ENCODE results near the gene PLCD1.

PLCD1 gene

DNA sequence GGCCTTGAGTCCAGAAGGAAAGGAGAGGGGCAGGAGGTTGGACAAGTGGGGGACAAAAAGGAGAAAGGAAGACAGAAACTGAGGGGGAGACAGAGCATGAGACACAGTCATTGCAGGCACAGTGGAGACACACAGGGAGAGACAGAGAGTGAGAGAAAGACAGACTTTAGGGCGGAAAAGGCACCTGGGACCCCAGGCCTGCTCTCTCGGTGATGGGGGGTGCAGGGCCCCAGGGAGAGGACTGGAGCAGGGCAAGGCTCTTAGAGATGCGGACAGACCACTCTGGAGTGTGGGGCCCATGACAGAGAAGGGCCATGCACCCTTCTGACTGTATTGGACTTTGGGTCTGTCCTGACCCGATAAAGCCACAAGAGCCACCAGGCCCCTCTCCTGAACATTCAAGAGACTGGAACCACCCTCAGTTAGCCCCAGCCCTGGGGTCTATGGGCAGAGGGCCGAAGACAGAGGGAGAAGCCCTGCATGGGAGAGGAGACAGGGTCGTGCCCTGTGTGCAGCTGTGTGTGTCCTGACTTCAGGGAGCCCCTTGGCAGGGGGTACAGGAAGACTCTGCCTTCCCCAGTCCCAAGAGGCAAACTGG lies 12.5 kb downstream of the PLCD1 start:
- no peak for DNase-seq (ENCODE audit: low read depth)

DNA sequence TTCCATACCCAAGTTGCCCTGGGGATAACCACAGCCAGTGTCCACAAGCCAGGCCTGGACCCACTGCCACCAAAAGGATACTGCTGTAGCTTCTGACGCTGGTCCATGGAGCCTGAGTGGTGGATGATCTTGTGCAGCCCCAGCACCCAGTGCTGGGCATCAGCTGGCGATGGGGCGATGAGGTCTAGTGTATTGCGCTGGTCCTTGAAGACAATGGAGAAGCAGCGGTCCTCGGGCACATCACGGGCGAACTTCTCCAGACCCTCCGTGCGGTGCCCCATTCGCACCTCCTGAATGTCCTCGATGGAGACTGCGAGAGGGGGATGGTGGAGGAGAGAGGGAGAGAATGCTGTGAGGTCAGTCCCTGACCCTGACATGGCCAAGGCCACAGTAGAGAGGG lies 13.0 kb downstream of the PLCD1 start:
- DNase-seq (ENCODE audit: low read depth): no peak

- DNase-seq (ENCODE audit: low read depth): no peak
Observed at GRCh38 chr3:38015984-38016383, 13.5 kb downstream of the PLCD1 start.

DNA sequence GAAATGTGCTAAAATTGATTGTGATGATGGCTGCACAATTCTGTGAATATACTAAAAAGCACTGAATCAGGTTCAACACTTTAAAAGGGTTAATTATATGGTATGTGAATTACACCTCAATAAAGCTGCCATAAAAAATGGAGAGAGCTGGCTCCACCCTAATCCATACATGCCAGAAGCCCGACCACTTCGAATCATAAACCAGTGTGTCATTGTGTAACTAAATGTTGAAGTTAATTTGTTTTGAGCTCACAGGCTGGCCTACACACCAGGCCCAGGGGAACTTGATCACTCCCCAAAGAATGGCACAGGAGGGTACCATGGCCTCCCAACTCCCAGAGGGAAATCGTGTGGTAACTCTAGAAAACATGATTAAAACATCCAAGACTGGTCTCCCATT lies 14.0 kb downstream of the PLCD1 start:
- DNase-seq (ENCODE audit: low read depth): no peak

GRCh38 chr3:38011111-38011510 lies 18.3 kb downstream of the PLCD1 start:
- DNase-seq (ENCODE audit: low read depth): no peak

GRCh38 chr3:38009807-38010591 lies 19.4 kb downstream of the PLCD1 start:
- DNase-seq (ENCODE audit: low read depth): no peak

GRCh38 chr3:38008971-38009580 lies 20.4 kb downstream of the PLCD1 start:
- DNase-seq (ENCODE audit: low read depth): no peak

- no peak for DNase-seq (ENCODE audit: low read depth)
Observed at GRCh38 chr3:38008191-38008701, 21.2 kb downstream of the PLCD1 start.

DNA sequence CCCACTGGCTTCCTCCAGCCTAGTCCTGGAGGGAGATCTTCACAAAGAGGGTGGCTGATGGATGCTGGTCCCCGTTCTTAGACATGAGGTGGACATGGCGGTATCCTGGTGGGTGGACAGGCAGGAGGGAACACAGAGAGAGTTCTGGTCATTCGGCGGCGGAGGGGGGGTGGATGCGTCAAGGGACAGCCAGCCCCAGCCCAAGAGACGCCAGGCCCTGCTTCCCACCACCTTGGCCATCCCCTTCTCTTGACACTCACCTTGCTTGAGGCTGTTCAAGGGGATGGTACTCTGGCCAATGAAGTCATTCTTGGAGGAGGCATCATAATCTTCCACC lies 21.7 kb downstream of the PLCD1 start:
- no peak for DNase-seq (ENCODE audit: low read depth)

DNA sequence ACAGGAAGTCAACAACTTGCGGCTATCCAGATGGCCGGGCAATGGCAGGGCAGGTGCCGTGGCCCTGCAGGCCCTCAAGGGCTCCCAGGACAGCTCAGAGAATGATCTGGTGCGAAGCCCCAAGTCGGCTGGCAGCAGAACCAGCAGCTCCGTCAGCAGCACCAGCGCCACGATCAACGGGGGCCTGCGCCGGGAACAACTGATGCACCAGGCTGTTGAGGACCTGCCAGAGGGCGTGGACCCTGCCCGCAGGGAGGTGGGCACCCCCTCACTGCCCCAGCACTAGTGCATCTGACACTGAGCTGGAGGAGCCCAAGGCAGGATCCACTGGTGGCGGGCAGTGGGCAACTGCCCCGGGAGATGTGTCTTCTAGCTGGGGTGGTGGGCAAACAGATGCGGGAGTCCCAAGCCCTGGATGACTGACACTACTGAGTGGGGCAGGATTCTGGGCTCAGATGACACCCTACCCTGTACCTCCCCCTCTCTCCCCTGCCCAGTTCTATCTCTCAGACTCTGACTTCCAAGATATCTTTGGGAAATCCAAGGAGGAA lies 22.9 kb downstream of the PLCD1 start:
- no peak for DNase-seq (ENCODE audit: low read depth)

DNA sequence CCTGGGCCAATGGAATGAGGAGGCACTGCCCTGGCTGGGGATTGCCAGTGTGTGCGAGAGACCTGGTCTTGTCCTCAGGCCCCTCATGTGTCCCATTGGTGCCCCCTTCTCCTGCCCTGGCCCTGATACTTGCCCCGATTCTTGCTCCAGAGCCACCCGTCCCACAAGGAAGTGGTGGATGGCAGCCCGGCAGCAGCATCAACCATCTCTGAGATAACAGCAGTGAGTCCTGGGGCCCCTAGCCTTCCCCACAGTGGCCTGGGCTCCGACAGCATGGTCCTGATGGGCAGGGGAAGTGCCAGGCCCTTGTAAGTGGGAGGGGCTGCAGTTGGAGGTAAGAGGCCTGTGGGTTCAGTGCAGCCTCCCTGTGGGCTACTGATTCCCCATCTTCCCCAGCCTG lies 23.4 kb downstream of the PLCD1 start:
- no peak for DNase-seq (ENCODE audit: low read depth)

GRCh38 chr3:38005076-38006020 lies 24.1 kb downstream of the PLCD1 start:
- DNase-seq (ENCODE audit: low read depth): no peak

DNA sequence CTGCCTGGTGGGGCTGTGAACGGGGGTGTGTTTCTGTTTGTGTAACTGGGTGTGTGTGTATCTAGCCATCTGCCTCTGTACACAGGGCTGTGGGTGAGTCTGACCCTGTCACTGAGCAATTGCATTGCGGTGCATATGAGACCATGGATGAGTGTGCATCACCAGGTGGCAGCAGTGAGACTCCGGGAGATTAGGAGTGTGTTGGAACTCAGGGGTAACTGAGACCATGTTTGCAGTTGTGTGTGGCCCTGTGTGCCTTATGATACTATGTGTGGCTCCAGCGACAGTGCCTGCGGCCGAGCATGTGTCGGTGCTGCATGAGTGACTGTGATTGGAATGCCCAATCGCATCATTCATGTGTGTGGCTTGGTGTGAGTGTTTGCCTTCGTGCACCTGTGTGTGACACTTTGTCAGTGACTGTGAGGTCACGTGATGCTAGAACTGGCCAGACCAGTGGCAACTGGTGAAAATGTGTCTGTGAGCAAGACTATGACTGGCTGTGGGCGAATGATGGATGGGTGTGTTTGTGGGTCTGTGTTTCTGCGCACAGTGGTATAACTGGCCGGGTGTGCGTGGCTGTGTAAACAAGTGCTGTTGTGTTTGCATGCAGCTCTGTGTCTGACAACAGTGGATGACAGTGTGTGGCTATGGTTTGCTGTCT lies 24.9 kb downstream of the PLCD1 start:
- DNase-seq (ENCODE audit: low read depth): no peak

DNA sequence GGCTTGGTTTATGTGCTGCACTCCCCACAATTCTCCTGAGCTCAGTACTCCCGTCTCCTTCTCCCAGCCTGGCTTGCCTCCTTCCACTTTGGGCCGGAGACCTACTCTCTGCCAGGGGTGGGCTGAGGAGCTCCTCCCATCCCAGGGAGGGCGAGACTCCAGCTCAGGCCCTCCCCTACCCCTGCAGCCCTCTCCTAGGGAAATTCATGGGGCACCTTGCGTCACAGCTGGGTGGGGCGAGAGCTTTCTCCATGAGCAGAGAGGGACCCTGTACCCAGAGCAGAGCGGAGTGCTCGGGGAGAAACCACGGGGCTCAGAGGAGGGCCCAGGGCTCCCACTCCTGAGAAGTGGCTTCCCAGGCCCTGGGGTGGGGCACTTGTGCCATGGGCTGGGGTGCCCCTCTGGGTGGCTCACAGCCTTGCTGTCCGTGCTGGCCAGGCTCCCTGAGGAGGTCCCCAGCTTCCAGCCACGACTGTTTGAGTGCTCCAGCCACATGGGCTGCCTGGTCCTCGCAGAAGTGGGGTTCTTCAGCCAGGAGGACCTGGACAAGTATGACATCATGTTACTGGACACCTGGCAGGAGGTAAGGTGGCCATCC lies 25.5 kb downstream of the PLCD1 start:
- DNase-seq (ENCODE audit: low read depth): no peak

GRCh38 chr3:38003371-38003816 lies 26.0 kb downstream of the PLCD1 start:
- peak; percentile 44 for DNase-seq (ENCODE audit: low read depth)

GRCh38 chr3:38002940-38003339 lies 26.5 kb downstream of the PLCD1 start:
- DNase-seq (ENCODE audit: low read depth): no peak

- DNase-seq (ENCODE audit: low read depth): no peak
Observed at GRCh38 chr3:38002291-38002876, 27.1 kb downstream of the PLCD1 start.

- DNase-seq (ENCODE audit: low read depth): no peak
Observed at GRCh38 chr3:38001456-38002081, 27.9 kb downstream of the PLCD1 start.

- DNase-seq (ENCODE audit: low read depth): no peak
Observed at GRCh38 chr3:38000965-38001455, 28.4 kb downstream of the PLCD1 start.
